Activated effector memory CD4-positive, alpha-beta T cell treated with Interleukin-2 at 50 U/mL for 16 hours (primary cell): ENCODE data around the gene COQ3.

Experiments used
- DNase-seq: peaks from one replicate; pipeline ENCODE4 v3.0.0-alpha.2; 2020

Gene COQ3

GRCh38 chr6:99393698-99394531, at the start of gene COQ3:
COQ3 (minus strand) TSS chr6:99394195; CDS start chr6:99394179, 16 bp downstream.
- peak; percentile 59 for DNase-seq

- DNase-seq = no peak
Measured at GRCh38 chr6:99434702-99435530, 40.9 kb upstream of the COQ3 start.

- DNase-seq = no peak
Measured at GRCh38 chr6:99432877-99433276, 38.9 kb upstream of the COQ3 start.

GRCh38 chr6:99431901-99432300, 37.9 kb upstream of the COQ3 start:
- DNase-seq = no peak

- DNase-seq = no peak
Measured at GRCh38 chr6:99427988-99428387, 34.0 kb upstream of the COQ3 start.

GRCh38 chr6:99426451-99426757, 32.4 kb upstream of the COQ3 start:
- DNase-seq = no peak

GRCh38 chr6:99425647-99426450, 31.9 kb upstream of the COQ3 start:
- peak; percentile 42 for DNase-seq

- peak; percentile 80 for DNase-seq
Measured at GRCh38 chr6:99424761-99425646, 31.0 kb upstream of the COQ3 start, which contains the start of gene PNISR. PNISR (minus strand) TSS chr6:99425308; CDS start chr6:99414659, 10,649 bp downstream.

GRCh38 chr6:99424022-99424421, 30.0 kb upstream of the COQ3 start:
- DNase-seq = no peak

- DNase-seq = no peak
Measured at GRCh38 chr6:99422912-99423311, 28.9 kb upstream of the COQ3 start.

GRCh38 chr6:99416892-99417767, 23.1 kb upstream of the COQ3 start:
- no peak for DNase-seq

- no peak for DNase-seq
Measured at GRCh38 chr6:99416226-99416625, 22.2 kb upstream of the COQ3 start.

GRCh38 chr6:99415446-99415845, 21.5 kb upstream of the COQ3 start:
- DNase-seq = no peak

- no peak for DNase-seq
Measured at GRCh38 chr6:99412065-99412464, 18.1 kb upstream of the COQ3 start.

GRCh38 chr6:99409672-99410071, 15.7 kb upstream of the COQ3 start:
- DNase-seq = no peak

- no peak for DNase-seq
Measured at GRCh38 chr6:99407076-99407475, 13.1 kb upstream of the COQ3 start.

- DNase-seq = no peak
Measured at GRCh38 chr6:99402448-99402847, 8.5 kb upstream of the COQ3 start.

- no peak for DNase-seq
Measured at GRCh38 chr6:99397287-99397686, 3.3 kb upstream of the COQ3 start.

GRCh38 chr6:99393366-99393697, 663 bp downstream of the COQ3 start:
- DNase-seq = no peak

- DNase-seq = no peak
Measured at GRCh38 chr6:99390896-99391295, 3.1 kb downstream of the COQ3 start.

GRCh38 chr6:99384507-99384906, 9.5 kb downstream of the COQ3 start:
- DNase-seq = no peak
